ENCODE data around the gene HHATL.

- TF ChIP-seq LEF1 (IDR thresholded peaks at IDR 0.05; ENCODE audit: borderline replicate concordance) (no peak), SUZ12 (IDR thresholded peaks at IDR 0.05) (no peak), FOXM1 (IDR thresholded peaks at IDR 0.05; ENCODE audit: borderline replicate concordance) (no peak)
Measured at GRCh38 chr3:42721690-42722089, 19.1 kb upstream of the HHATL start.
